HL-60 (cell line): ENCODE results near the gene IER3IP1.

Experiments
- GABPA ChIP-seq: IDR thresholded peaks from 2 replicates; pipeline ENCODE4 v1.6.1; 2012; ENCODE audit warnings: low read depth
- POLR2AphosphoS5 ChIP-seq: IDR thresholded peaks from 2 replicates; pipeline ENCODE4 v1.6.1; 2012; ENCODE audit warnings: low read depth
- REST ChIP-seq: IDR thresholded peaks from 2 replicates; pipeline ENCODE4 v1.6.1; 2012; ENCODE audit warnings: low read depth; ENCODE audit not compliant: insufficient replicate concordance
- SPI1 ChIP-seq: IDR thresholded peaks from 2 replicates; pipeline ENCODE4 v1.6.1; 2012; ENCODE audit warnings: low read depth, mild to moderate bottlenecking, borderline replicate concordance
- TF ChIP-seq, protein P1 (sequence below): IDR thresholded peaks from one replicate; pipeline ENCODE4 v1.5.1; 2011; ENCODE audit warnings: low read length, control low read depth, inconsistent platforms; ENCODE audit not compliant: insufficient read depth

- TF ChIP-seq, protein P1, sequence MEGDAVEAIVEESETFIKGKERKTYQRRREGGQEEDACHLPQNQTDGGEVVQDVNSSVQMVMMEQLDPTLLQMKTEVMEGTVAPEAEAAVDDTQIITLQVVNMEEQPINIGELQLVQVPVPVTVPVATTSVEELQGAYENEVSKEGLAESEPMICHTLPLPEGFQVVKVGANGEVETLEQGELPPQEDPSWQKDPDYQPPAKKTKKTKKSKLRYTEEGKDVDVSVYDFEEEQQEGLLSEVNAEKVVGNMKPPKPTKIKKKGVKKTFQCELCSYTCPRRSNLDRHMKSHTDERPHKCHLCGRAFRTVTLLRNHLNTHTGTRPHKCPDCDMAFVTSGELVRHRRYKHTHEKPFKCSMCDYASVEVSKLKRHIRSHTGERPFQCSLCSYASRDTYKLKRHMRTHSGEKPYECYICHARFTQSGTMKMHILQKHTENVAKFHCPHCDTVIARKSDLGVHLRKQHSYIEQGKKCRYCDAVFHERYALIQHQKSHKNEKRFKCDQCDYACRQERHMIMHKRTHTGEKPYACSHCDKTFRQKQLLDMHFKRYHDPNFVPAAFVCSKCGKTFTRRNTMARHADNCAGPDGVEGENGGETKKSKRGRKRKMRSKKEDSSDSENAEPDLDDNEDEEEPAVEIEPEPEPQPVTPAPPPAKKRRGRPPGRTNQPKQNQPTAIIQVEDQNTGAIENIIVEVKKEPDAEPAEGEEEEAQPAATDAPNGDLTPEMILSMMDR = no peak
- TF ChIP-seq POLR2AphosphoS5 = peak; percentile 90
- no peak for TF ChIP-seq REST
- TF ChIP-seq GABPA = no peak
- TF ChIP-seq SPI1 = no peak
Measured at GRCh38 chr18:47175898-47176575, at the start of gene IER3IP1.
